ENCODE results near the gene ARID5B.

ARID5B gene

DNA sequence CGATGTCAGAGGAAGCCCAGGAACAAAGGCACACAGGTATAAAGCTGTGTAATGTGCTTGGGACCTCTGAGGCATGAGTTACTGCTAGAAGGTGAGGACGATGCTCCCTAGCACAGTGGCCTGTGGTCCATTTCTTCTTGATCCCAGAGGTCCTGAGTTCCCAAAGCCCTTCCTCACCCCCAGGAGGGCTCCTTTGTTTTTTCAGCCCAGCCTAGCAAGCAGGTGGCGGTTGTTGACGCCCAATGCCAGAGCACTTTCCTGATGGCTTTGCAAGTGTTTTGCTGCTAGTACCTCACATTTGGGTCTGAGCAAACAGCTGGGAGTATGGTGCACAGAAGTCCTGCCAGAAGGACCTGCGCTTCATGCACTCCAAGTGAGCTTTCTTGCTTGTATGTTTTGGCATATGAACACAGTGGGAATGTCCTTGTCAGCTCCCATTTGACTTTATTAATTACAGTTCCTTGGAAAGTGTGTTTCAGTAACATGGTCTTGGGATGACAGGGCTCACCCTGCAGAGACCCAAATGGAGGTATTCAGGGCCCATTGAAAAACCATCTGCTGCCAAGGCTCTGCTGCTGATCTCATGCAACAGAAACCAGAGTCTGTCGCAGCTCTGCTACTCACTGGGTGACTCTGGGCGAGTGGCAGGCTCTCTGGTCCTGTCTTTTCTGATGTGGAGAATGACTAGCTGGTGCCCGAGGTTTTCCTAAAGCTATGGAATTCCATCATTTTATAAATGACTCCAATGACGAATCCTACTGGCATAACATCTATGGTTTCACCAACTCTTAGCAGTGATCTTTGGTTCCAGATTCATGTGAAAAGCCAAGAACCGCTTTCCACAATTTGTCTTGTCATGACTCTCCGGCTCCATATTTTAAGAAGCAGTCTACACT, 134.9 kb downstream of the ARID5B start:
- DNase-seq (ENCODE audit: low spot score), result no peak

GRCh38 chr10:62037166-62037831, 135.8 kb downstream of the ARID5B start:
- peak; percentile 54 for DNase-seq (ENCODE audit: low spot score)

DNA sequence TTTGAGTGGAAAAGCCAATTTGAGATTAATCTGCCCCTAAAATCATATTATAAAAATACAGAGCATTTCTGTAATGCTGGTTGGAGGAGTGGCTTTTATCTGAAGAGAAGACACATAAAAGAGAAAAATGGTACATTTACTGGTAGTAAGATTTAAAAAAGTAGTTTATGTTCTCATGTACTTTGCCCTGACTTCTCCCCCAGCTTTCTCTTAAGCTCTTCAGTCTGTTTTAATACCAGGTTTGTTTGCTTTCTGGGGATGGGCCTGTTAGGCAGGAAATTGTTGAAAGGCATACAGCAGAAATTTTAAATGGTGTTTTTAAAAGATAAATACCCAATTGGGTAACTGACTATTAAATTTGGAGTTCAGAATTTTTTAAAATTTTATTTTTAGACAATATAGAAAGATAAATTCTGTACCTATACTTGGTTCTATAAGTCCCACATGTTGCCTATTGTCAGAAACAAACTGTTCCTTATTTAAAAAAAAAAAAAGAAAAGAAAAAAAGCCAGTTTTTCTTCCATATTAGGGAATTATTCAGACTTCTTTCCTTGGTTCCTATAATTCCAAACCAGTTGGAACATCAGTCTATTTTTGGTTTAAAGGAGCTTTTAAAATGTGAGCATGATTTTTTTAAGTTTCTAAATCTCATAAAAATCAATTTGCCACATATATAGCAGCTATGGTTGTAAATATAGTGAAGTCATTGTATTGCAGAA, 136.6 kb downstream of the ARID5B start:
- DNase-seq (ENCODE audit: low spot score), result no peak

DNA sequence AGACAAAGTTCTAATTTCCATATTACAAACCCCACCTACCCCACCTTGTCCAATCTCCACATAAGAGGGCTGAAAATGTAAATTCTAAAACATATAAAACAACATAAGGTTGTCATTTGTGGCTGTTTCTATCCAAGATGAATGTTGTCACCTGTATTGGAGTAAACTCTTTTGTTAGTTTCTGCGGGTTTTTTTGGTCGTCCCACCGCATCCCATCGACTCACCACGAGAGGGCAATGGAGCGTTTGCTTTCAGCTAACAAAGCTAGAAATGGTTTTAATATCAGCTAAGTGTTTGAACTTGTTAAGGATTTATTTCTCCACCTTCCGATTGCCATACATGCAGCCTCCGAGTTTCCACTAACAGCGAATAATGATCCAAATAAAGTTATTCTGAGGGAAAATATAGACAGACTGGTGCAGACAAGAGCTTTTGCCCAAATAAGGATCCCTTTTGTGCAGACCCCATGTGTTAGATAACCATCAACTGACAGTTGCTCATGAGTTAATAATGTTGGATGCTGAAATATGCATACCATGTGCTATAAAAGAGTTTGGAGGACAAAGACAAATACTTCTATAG, 137.2 kb downstream of the ARID5B start:
- peak; percentile 72 for DNase-seq (ENCODE audit: low spot score)

DNA sequence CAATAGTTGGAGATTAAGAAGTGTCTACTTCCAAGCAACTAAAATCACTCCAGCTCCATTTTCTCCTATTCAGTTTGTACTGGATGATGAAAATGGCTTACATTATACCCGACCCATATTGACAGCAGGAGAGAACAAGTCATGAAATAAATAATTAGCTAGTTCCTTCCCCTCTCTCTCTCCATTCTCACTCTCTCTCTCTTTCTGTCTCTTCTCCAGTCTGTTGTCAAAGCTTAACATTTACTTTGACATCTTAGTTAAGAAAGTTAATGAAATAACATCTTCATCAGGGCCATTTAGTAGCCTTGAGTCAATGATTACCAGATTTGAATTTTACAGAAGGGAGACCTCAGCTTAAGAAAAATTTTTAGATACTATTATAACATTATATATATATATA, 138.5 kb downstream of the ARID5B start:
- no peak for DNase-seq (ENCODE audit: low spot score)

DNA sequence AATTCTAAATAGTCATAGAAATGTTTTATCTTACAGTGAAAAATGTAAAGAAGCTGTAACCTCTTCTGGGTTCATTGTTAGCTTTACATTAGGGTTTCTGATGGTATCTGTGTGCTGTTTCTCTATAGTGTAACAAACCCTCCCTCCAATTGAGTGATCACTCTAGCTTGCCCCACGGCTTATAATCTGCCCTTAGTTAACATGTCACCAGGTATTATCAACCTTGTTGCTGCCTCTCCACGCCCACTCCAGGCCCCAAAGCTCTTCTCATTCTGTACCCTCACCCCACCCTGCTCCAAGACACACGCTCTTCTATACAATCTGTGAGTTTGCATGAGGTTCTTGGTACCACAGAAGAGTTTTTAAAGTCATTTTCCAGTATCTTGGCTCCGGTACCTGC, 139.4 kb downstream of the ARID5B start:
- DNase-seq (ENCODE audit: low spot score), result no peak

GRCh38 chr10:62043421-62044021, 142.0 kb downstream of the ARID5B start:
- DNase-seq (ENCODE audit: low spot score), result peak; percentile 21

DNA sequence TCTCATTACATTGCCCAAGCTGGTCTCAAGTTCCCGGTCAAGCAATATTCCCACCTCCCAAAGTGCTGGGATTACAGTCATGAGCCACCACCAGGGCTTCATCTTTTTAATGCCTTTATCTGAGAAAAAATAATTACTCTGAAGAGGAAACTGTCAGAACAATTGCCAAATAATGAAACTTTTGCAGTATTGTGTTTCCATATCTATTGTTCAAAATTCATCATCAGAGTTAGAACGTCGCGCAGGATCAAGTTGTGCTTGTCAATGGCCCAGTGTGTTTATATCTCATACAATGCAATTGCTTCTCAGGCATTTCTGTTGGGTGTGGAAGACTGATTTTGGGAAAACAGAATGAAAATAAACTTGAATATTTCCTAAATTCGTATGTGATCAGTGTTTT, 143.1 kb downstream of the ARID5B start:
- DNase-seq (ENCODE audit: low spot score), result no peak

DNA sequence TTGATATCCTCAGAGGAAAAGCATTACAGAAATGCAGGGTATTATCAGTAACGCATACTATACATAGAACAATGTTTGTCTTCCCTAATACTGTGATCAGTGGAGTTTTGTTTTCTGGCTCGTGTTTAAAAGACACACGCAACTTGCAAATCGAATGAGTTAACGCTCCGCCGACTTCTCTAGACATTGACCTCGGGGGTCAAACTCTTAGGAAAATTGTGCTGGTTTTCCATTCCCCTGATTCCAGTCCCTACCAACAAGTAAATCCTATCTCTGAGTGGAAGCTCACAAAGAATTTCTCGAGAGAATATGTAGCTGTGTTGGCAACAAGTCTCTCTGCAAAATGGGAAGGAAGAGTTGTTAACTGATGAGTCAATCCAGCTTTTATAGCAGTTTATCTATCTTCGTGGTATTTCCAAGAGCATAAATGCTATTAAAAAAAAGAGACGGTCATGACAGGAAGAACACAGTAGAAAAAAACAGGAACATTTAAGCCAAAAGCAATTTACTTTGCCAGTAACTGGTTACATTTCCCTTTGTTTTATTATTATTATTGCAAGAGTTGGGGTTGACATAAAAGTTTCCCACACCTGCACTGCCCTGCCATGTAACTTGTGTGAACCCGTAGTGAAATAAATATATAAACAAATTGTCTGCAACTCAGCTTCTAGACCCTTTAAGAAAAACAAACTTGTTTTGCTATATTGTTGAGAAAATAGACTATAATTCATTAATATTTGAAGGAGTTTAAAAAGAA, 144.4 kb downstream of the ARID5B start:
- DNase-seq (ENCODE audit: low spot score), result peak; percentile 53

- no peak for DNase-seq (ENCODE audit: low spot score)
Measured at GRCh38 chr10:62046522-62047227, 145.2 kb downstream of the ARID5B start.

- DNase-seq (ENCODE audit: low spot score), result no peak
Measured at GRCh38 chr10:62047228-62047892, 145.9 kb downstream of the ARID5B start.

DNA sequence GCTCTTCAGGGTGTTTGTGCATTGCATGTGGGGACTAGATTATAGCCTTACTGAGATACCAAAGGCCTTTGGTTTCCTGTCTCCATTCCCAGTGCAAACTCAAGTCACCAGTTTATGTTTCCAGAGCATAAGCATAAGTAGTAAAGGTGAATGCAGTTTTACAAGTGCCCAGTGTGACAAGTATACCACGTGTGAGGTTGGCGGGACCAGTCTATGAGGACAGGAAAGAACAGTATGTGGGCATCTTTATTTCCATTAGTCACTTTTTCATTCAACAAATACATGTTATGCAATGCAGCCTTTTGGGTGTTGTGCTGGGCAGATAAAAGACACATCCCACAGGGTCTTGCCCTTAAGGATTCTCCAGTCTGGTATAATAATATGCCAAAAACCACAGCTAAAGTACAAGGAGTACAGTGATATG, 146.5 kb downstream of the ARID5B start:
- no peak for DNase-seq (ENCODE audit: low spot score)

- DNase-seq (ENCODE audit: low spot score), result no peak
Measured at GRCh38 chr10:62048470-62048869, 147.0 kb downstream of the ARID5B start.

- DNase-seq (ENCODE audit: low spot score), result peak; percentile 91
Measured at GRCh38 chr10:62048919-62049623, 147.6 kb downstream of the ARID5B start.

GRCh38 chr10:62049624-62050345, 148.3 kb downstream of the ARID5B start:
- no peak for DNase-seq (ENCODE audit: low spot score)

- no peak for DNase-seq (ENCODE audit: low spot score)
Measured at GRCh38 chr10:62050346-62050892, 148.9 kb downstream of the ARID5B start.

DNA sequence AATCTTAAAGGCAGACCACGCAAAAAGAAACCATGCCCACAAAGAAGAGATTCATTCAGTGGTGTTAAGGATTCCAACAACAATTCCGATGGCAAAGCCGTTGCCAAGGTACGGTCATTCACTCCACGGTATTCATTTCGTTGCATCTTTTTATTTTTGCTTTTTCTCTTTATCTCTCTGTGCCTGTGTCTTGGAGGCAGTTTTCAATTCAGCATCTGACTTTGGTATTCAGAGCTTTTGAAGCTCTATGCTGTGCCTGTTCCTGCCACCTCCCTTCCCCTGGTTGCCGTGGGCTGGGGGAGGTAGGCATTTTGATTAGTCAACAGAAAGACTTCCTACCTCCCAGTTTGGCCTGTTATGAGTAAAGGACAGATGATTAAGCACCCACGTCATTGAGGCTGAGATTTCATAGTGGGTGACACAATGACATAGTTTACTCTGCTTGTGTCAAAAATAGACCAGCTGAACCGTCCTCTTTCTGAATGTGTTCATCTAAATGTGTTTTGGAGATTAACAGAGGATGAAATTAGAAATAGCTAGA, 149.5 kb downstream of the ARID5B start:
- peak; percentile 71 for DNase-seq (ENCODE audit: low spot score)

GRCh38 chr10:62052276-62052675, 150.8 kb downstream of the ARID5B start:
- DNase-seq (ENCODE audit: low spot score), result no peak

Measured in AG20443 (cell line).